Fibroblast of skin of right quadriceps (primary cell): ENCODE measurements around the gene AGAP1.

ENCODE experiments used
- DNase-seq: peaks from one replicate; pipeline ENCODE4 v3.0.0-alpha.2; 2013

AGAP1 gene

GRCh38 chr2:236026841-236027240 lies 533.0 kb downstream of the AGAP1 start:
- DNase-seq, result no peak

GRCh38 chr2:236028066-236028465 lies 534.2 kb downstream of the AGAP1 start:
- no peak for DNase-seq

- no peak for DNase-seq
These were observed 539.6 kb downstream of the AGAP1 start for GRCh38 chr2:236033462-236033861.

- no peak for DNase-seq
These were observed 541.1 kb downstream of the AGAP1 start for GRCh38 chr2:236034974-236035373.

- DNase-seq, result no peak
These were observed 542.2 kb downstream of the AGAP1 start for GRCh38 chr2:236036045-236036444.

- no peak for DNase-seq
These were observed 544.3 kb downstream of the AGAP1 start for GRCh38 chr2:236038096-236038495.

GRCh38 chr2:236040600-236041328 lies 546.9 kb downstream of the AGAP1 start:
- DNase-seq, result no peak

GRCh38 chr2:236041616-236042015 lies 547.8 kb downstream of the AGAP1 start:
- DNase-seq, result no peak

- DNase-seq, result no peak
These were observed 548.2 kb downstream of the AGAP1 start for GRCh38 chr2:236042087-236042486.

- DNase-seq, result no peak
These were observed 550.3 kb downstream of the AGAP1 start for GRCh38 chr2:236044191-236044590.

- no peak for DNase-seq
These were observed 551.7 kb downstream of the AGAP1 start for GRCh38 chr2:236045251-236046235.

- no peak for DNase-seq
These were observed 552.9 kb downstream of the AGAP1 start for GRCh38 chr2:236046715-236047114.

GRCh38 chr2:236047176-236047575 lies 553.3 kb downstream of the AGAP1 start:
- no peak for DNase-seq

GRCh38 chr2:236047886-236048540 lies 554.2 kb downstream of the AGAP1 start:
- DNase-seq, result no peak

- no peak for DNase-seq
These were observed 556.1 kb downstream of the AGAP1 start for GRCh38 chr2:236049981-236050380.

GRCh38 chr2:236051351-236051750 lies 557.5 kb downstream of the AGAP1 start:
- no peak for DNase-seq

GRCh38 chr2:236051806-236052205 lies 558.0 kb downstream of the AGAP1 start:
- DNase-seq, result no peak

GRCh38 chr2:236052206-236052605 lies 558.4 kb downstream of the AGAP1 start:
- no peak for DNase-seq

- no peak for DNase-seq
These were observed 559.3 kb downstream of the AGAP1 start for GRCh38 chr2:236052926-236053821.

- no peak for DNase-seq
These were observed 560.3 kb downstream of the AGAP1 start for GRCh38 chr2:236054125-236054524.

- no peak for DNase-seq
These were observed 560.9 kb downstream of the AGAP1 start for GRCh38 chr2:236054621-236055305.

- DNase-seq, result no peak
These were observed 561.6 kb downstream of the AGAP1 start for GRCh38 chr2:236055471-236055870.
